Erythroblast (primary cell): ENCODE results near the gene WDR20.

Experiments used
- GATA1 ChIP-seq: IDR thresholded peaks from 2 replicates; pipeline ENCODE4 v1.6.1; 2011; ENCODE audit warnings: low read depth, mild to moderate bottlenecking, control low read depth, low read length, moderate library complexity
- POLR2A ChIP-seq: IDR thresholded peaks from 2 replicates; pipeline ENCODE4 v1.6.1; 2011; ENCODE audit warnings: mild to moderate bottlenecking, low read length

DNA sequence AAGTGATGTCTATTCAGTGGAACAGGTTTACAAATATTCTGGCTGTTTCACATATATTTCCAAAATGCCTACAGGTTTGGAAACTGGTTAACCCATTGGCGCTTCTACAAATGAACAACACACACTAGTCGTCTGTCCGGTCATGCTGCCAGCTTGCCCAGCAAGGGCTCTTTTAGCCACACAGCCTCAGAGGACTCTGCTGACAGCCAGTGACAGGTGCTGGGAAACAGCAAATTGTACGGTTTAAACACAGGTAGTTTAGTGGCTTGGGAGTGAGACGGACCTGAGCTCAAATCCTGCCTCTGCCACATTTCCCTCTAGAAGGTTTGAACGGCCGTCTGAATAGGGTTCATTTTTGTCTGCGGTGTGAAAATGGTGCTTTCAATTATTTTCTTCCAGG lies 111.5 kb downstream of the WDR20 start:
- TF ChIP-seq POLR2A = no peak
- TF ChIP-seq GATA1 = no peak
